Vagina (tissue), 2 donors: ENCODE data around the gene BRSK2. TPM values are rescaled to one million over a fixed set of nuclear protein-coding genes. Genes with fewer than 3 reads are reported as not detected.

Experiments
- DNase-seq, 2 donors: peaks; one replicate each; pipeline ENCODE4 v3.0.0-alpha.2; 2017; ENCODE audit errors: extremely low spot score in 2 of 2
- H3K27ac ChIP-seq: fragments of 200-600 bp; sonication (generic); one replicate; pipeline ENCODE4 v1.5.1; 2019
- H3K27me3 ChIP-seq: fragments of 200-600 bp; sonication (generic); one replicate; pipeline ENCODE4 v1.5.1; 2019
- H3K36me3 ChIP-seq, 2 donors: fragments of 200-600 bp; sonication (generic); one replicate each; pipeline ENCODE4 v1.5.1; 2017 to 2019
- H3K4me1 ChIP-seq: fragments of 200-600 bp; sonication (generic); one replicate; pipeline ENCODE4 v1.5.1; 2019
- H3K4me3 ChIP-seq, 2 donors: fragments of 200-600 bp; sonication (generic); 1 replicate in 1 of 2; 2 replicates in 1 of 2; pipeline ENCODE4 v1.5.1; 2016 to 2019
- H3K9me3 ChIP-seq: fragments of 200-600 bp; sonication (generic); one replicate; pipeline ENCODE4 v1.5.1; 2019
- POLR2A ChIP-seq, 2 donors: fragments of 450-650 bp; IDR thresholded peaks; one replicate each; pipeline ENCODE4 v1.6.1; 2017; ENCODE audit warnings: antibody characterized with exemption in 2 of 2, mild to moderate bottlenecking in 2 of 2, moderate library complexity in 2 of 2
- POLR2AphosphoS5 ChIP-seq, 2 donors: sonication (generic); formaldehyde crosslinking; IDR thresholded peaks; one replicate each; pipeline ENCODE4 v1.9.0; 2017; ENCODE audit warnings: antibody characterized with exemption in 2 of 2, mild to moderate bottlenecking in 2 of 2, low read depth in 1 of 2; ENCODE audit not compliant: insufficient read depth in 1 of 2
- intact Hi-C: fragments of 100-400 bp; cut with DNase I; formaldehyde crosslinking; loops from one replicate; pipeline ENCODE4 v1.15.1; 2023
- total RNA-seq: library from RNA; depleted of rRNA; stranded (reverse); fragments of >200 nt; gene quantifications from one replicate; pipeline ENCODE4 v1.2.3, GENCODE V29; 2016
- TF ChIP-seq, protein P1 (sequence below), 3 experiments: fragments of 450-650 bp in 2 of 3; fragments of 200-600 bp in 1 of 3; sonication (generic) in 1 of 3; IDR thresholded peaks; one replicate each; pipeline ENCODE4 v1.5.1; 2017 to 2019; ENCODE audit warnings: antibody characterized with exemption in 3 of 3, mild to moderate bottlenecking in 2 of 3, moderate library complexity in 2 of 3

Gene BRSK2
- total RNA-seq, 1 donor from 2014 or later, result 3.9 TPM

DNA sequence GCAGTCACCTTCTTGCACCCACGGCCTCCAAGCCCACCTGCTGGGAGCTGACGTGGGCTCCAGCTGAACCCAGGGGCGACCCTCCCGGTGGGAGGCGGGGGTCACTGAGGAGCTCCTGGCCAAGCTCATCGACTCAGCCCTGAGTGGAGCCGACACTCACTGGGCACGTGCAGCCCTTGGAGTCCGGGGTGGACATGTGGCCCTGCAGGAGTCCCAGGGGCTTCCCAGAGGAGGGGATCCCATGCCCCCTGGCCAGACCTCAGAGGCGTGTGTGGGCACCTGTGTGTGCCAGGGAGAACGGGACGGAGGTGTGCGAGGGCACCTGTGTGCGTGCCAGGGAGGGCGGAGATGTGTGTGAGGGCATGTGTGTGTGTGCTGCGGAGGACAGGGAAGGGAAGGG lies 20.8 kb upstream of the BRSK2 start:
- Histone ChIP-seq H3K36me3 (no peaks in the 10 kb centered on the region), H3K27ac (no peak overlapping the region), H3K9me3 (no peaks in the 10 kb centered on the region), H3K4me1 (no peaks in the 10 kb centered on the region), H3K27me3 (no peaks in the 10 kb centered on the region), H3K4me3 (no peak overlapping the region)
- no peak for TF ChIP-seq POLR2A (IDR thresholded peaks at IDR 0.05)
- TF ChIP-seq, protein P1, sequence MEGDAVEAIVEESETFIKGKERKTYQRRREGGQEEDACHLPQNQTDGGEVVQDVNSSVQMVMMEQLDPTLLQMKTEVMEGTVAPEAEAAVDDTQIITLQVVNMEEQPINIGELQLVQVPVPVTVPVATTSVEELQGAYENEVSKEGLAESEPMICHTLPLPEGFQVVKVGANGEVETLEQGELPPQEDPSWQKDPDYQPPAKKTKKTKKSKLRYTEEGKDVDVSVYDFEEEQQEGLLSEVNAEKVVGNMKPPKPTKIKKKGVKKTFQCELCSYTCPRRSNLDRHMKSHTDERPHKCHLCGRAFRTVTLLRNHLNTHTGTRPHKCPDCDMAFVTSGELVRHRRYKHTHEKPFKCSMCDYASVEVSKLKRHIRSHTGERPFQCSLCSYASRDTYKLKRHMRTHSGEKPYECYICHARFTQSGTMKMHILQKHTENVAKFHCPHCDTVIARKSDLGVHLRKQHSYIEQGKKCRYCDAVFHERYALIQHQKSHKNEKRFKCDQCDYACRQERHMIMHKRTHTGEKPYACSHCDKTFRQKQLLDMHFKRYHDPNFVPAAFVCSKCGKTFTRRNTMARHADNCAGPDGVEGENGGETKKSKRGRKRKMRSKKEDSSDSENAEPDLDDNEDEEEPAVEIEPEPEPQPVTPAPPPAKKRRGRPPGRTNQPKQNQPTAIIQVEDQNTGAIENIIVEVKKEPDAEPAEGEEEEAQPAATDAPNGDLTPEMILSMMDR (IDR thresholded peaks at IDR 0.05), result no peak
- TF ChIP-seq POLR2AphosphoS5 (IDR thresholded peaks at IDR 0.05; ENCODE audit: insufficient read depth in 1 of 2, low read depth in 1 of 2), result no peak
- DNase-seq, result no peak
- intact Hi-C loops, result no loop called here

DNA sequence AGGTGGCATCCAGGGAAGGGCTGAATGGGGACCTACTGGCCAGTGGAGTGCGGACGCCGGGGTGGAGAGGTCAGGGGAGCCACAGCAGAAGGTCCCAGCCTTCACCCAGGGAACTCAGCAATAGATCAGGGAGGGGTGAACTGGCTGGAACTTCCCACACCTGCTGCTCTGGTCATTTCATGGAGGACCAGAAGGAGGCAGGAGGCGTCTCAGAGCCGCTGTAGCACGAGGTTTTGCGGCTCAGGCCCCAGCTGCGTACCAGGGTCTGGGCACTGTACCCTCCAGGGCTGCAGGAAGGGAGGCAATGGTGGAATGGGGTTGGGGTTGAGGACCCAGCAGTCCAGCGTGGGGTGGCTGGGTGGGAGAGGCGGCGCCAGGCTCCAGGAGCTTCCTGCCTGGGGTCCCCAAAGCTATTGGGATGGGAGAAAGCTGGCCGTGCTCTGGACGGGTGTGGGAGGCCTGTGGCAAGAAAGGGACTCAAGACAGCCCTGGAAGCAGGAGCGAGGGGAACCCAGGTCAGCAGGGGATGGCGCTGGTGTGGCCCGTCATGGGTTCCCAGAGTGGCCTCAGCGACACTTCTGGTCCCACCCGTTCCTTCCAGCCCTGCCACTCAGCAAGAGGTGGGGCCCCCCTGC lies 20.2 kb upstream of the BRSK2 start:
- Histone ChIP-seq H3K4me3 (no peak overlapping the region), H3K27me3 (no peaks in the 10 kb centered on the region), H3K36me3 (no peaks in the 10 kb centered on the region), H3K27ac (no peak overlapping the region), H3K4me1 (no peaks in the 10 kb centered on the region), H3K9me3 (no peaks in the 10 kb centered on the region)
- TF ChIP-seq, protein P1 (IDR thresholded peaks at IDR 0.05), result no peak
- no peak for TF ChIP-seq POLR2A (IDR thresholded peaks at IDR 0.05)
- no peak for TF ChIP-seq POLR2AphosphoS5 (IDR thresholded peaks at IDR 0.05; ENCODE audit: insufficient read depth in 1 of 2, low read depth in 1 of 2)
- DNase-seq, result no peak
- intact Hi-C loops, result no loop called here

DNA sequence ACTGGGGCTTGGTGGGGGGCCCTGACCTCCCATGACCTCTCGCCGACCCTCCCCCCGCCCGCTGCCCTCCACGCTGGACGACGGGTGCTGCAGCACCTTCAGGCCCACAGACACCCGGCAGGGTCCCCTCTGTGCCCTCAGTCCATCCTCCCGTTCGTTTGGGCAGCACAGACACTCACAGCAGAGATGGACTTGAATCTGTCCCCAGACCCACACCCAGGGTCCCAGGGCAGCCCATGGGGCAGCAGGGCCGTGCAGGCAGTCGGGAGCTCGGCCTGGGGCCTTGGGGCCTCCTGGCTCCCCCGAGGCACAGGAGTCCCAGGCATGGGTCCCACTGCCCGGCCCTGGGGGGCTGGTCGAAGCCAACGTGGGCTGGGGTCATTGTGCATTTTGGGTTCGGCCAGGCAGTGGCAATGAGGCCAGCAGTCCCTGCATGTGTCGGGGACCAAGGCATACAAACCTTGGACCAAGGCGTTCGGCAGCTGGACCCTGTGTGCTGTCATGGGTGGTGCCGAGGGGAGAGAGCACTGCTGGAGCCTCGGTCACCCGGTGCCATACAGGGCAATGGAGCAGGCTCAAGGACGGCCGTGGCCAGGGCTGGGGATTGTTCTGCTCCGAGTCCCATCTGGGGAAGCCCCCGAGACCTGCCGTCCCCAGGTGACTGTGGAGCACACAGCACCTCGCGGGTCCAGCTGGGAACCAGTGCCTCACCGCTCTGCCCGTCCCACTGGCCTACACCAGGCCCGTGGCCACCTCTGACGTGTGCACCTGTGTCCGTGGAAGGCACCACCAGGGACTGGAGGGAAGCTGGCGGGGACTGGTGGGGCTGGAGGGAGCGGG lies 19.3 kb upstream of the BRSK2 start:
- H3K9me3 ChIP-seq, result no peaks in the 10 kb centered on the region
- H3K27me3 ChIP-seq, result no peaks in the 10 kb centered on the region
- no peaks in the 10 kb centered on the region for H3K36me3 ChIP-seq
- no peaks in the 10 kb centered on the region for H3K4me1 ChIP-seq
- H3K4me3 ChIP-seq, result no peak overlapping the region
- no peak overlapping the region for H3K27ac ChIP-seq
- no peak for DNase-seq
- TF ChIP-seq, protein P1 (IDR thresholded peaks at IDR 0.05), result no peak
- TF ChIP-seq POLR2A (IDR thresholded peaks at IDR 0.05), result no peak
- no peak for TF ChIP-seq POLR2AphosphoS5 (IDR thresholded peaks at IDR 0.05; ENCODE audit: insufficient read depth in 1 of 2, low read depth in 1 of 2)
- intact Hi-C loops, result no loop called here

DNA sequence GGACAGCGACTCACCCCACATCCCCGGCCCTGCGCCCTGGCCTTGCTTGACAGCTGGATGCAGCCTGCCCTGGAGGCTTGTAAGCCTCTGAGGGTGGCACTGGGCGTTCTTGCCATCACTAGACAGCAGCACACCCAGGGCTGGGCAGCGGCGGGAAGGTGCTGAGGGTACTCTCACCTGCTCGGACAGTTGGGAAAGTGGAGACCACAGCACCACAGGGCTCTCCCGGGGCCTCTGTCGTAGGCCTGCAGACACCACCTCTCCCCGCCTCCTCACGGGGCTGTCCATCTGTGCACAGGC lies 18.8 kb upstream of the BRSK2 start:
- H3K27ac ChIP-seq, result no peak overlapping the region
- TF ChIP-seq, protein P1 (IDR thresholded peaks at IDR 0.05), result no peak
- no peak for TF ChIP-seq POLR2AphosphoS5 (IDR thresholded peaks at IDR 0.05; ENCODE audit: insufficient read depth in 1 of 2, low read depth in 1 of 2)
- H3K9me3 ChIP-seq, result no peaks in the 10 kb centered on the region
- no peak for DNase-seq
- intact Hi-C loops, result no loop called here
- H3K27me3 ChIP-seq, result no peaks in the 10 kb centered on the region
- no peaks in the 10 kb centered on the region for H3K36me3 ChIP-seq
- H3K4me3 ChIP-seq, result no peak overlapping the region
- H3K4me1 ChIP-seq, result no peaks in the 10 kb centered on the region

DNA sequence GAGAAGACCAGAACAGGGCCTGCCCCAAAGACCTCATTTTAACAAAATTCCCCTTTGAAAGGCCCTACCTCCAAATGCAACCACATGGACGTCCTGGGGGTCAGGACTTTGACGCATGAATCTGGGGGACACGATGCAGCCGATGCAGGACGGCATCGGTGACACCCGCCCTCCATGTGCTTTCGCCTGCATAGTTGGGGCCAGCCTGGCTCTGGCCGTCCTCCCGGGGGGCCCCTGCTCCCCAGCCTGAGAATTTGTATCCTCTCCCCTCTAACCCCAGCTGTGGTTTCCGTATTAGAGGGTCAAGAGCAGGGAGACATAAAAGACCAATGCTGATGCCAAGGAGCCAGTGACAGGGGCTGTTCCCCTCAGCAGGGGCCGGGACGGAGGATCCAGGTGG lies 18.4 kb upstream of the BRSK2 start:
- no peaks in the 10 kb centered on the region for H3K27me3 ChIP-seq
- H3K27ac ChIP-seq, result no peak overlapping the region
- no peaks in the 10 kb centered on the region for H3K4me1 ChIP-seq
- DNase-seq, result no peak
- H3K36me3 ChIP-seq, result no peaks in the 10 kb centered on the region
- intact Hi-C loops, result no loop called here
- no peak overlapping the region for H3K4me3 ChIP-seq
- TF ChIP-seq POLR2AphosphoS5 (IDR thresholded peaks at IDR 0.05; ENCODE audit: insufficient read depth in 1 of 2, low read depth in 1 of 2), result no peak
- TF ChIP-seq, protein P1 (IDR thresholded peaks at IDR 0.05), result no peak
- no peak for TF ChIP-seq POLR2A (IDR thresholded peaks at IDR 0.05)
- H3K9me3 ChIP-seq, result no peaks in the 10 kb centered on the region
